ENCODE data around the gene RPGR. TPM values are rescaled to one million over a fixed set of nuclear protein-coding genes. Genes with fewer than 3 reads are reported as not detected.

Gene RPGR
- total RNA-seq, 1 experiment from 2014 or later, result not detected

DNA sequence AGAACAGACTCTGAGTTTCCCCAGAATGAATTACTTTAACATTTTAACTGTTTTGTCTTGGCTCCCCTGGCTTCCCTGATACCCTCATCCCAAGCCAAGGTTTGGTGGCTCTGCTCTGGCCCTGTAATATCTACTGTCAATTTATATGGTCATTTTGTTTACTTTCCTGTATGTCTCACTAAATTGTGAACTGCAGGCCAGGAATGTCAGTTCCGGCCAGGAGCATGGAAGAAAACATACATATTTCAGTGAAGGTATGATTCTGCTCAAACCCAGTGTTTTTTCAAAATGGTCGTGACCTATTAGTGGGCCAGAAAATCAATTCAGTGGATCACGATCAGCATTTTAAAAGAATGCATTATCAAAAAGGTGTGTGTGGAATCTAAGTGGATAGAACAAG lies 1.2 kb downstream of the RPGR start:
- no peaks in the 10 kb centered on the region for H3K4me1 ChIP-seq (replicated peaks; ENCODE audit: insufficient read depth)
- TF ChIP-seq EZH2 (IDR thresholded peaks at IDR 0.05; ENCODE audit: low read depth), result no peak
- TF ChIP-seq, protein P1, sequence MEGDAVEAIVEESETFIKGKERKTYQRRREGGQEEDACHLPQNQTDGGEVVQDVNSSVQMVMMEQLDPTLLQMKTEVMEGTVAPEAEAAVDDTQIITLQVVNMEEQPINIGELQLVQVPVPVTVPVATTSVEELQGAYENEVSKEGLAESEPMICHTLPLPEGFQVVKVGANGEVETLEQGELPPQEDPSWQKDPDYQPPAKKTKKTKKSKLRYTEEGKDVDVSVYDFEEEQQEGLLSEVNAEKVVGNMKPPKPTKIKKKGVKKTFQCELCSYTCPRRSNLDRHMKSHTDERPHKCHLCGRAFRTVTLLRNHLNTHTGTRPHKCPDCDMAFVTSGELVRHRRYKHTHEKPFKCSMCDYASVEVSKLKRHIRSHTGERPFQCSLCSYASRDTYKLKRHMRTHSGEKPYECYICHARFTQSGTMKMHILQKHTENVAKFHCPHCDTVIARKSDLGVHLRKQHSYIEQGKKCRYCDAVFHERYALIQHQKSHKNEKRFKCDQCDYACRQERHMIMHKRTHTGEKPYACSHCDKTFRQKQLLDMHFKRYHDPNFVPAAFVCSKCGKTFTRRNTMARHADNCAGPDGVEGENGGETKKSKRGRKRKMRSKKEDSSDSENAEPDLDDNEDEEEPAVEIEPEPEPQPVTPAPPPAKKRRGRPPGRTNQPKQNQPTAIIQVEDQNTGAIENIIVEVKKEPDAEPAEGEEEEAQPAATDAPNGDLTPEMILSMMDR (conservative IDR thresholded peaks at IDR 0.05), result no peak
- no peak overlapping the region for H2AFZ ChIP-seq
- no peaks in the 10 kb centered on the region for H3K36me3 ChIP-seq (ENCODE audit: low read depth)
- no peaks in the 10 kb centered on the region for H3F3A ChIP-seq (ENCODE audit: insufficient read depth, low read depth)
- H3K9me3 ChIP-seq (ENCODE audit: insufficient read depth, low read depth), result no peaks in the 10 kb centered on the region
- H3K4me3 ChIP-seq, result no peak overlapping the region
- no peaks in the 10 kb centered on the region for H3K27me3 ChIP-seq (ENCODE audit: insufficient read depth, low read depth)
- BruUV-seq (replicated peaks), result no TSS peak
- H3K27ac ChIP-seq, result no peak overlapping the region
- ChIA-PET CTCF (no interaction called here), POLR2A (ENCODE audit: unreplicated experiment) (no interaction called here)
- intact Hi-C loops (cut with micrococcal nuclease; ENCODE audit: unreplicated experiment), result no loop called here
- no peaks in the 10 kb centered on the region for H4K20me1 ChIP-seq (ENCODE audit: insufficient read depth)
- DNase-seq, result no peak
- H3K9me2 ChIP-seq (ENCODE audit: insufficient read depth), result no peaks in the 10 kb centered on the region
- H3K79me2 ChIP-seq (ENCODE audit: low read depth), result no peaks in the 10 kb centered on the region
- no peak overlapping the region for H3K4me2 ChIP-seq

DNA sequence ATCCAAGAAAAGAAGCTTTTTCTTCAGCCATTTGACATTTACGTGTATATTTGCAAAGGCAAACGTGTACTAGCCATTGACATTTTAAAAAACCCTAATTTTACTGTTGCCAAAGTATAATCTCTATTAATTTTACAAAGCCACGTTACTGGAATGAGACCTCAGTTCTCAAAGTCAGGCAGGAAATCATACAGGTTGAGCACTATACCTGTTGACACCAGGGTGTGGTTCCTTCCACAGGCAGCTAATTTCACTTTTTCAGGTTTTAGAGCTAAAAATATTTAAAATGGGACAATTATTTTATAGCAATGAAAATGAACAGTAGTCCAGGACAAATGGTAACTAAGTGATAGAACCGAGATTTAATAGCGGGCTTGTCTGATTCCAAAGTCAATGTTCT lies 6.5 kb downstream of the RPGR start:
- no peak overlapping the region for H3K4me2 ChIP-seq
- BruUV-seq (replicated peaks), result no TSS peak
- H3K27me3 ChIP-seq (ENCODE audit: insufficient read depth, low read depth), result no peaks in the 10 kb centered on the region
- intact Hi-C loops (cut with micrococcal nuclease; ENCODE audit: unreplicated experiment), result no loop called here
- no peaks in the 10 kb centered on the region for H3K9me2 ChIP-seq (ENCODE audit: insufficient read depth)
- no peak overlapping the region for H3K4me3 ChIP-seq
- H3K9me3 ChIP-seq (ENCODE audit: insufficient read depth, low read depth), result no peaks in the 10 kb centered on the region
- no peak overlapping the region for H3K27ac ChIP-seq
- POLR2A ChIA-PET (ENCODE audit: unreplicated experiment), result no interaction called here
- no peaks in the 10 kb centered on the region for H4K20me1 ChIP-seq (ENCODE audit: insufficient read depth)
- H3F3A ChIP-seq (ENCODE audit: insufficient read depth, low read depth), result no peaks in the 10 kb centered on the region
- no peak overlapping the region for H2AFZ ChIP-seq
- H3K36me3 ChIP-seq (ENCODE audit: low read depth), result no peaks in the 10 kb centered on the region
- TF ChIP-seq, protein P1 (conservative IDR thresholded peaks at IDR 0.05), result no peak
- no peak for TF ChIP-seq EZH2 (IDR thresholded peaks at IDR 0.05; ENCODE audit: low read depth)
- no peak for DNase-seq
- CTCF ChIA-PET, result no interaction called here
- no peaks in the 10 kb centered on the region for H3K79me2 ChIP-seq (ENCODE audit: low read depth)
- no peaks in the 10 kb centered on the region for H3K4me1 ChIP-seq (replicated peaks; ENCODE audit: insufficient read depth)

DNA sequence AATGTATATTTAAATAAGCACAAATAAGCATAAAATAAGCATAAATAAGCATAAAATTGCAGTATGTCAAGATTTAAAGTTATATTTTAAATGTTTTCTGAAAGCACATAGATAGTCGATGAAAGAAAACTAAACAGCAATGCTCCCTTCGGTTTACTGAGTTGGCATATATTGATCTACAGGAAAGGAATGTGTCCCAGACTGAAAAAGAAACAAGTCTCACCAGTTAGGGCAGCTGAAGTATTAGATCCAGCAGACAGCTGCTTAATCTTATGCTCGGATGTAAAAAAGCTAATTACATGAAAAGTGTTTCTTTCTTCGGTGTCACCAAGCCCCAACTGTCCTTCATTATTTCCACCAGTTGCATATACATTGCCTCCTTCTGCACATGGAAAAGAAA lies 8.7 kb downstream of the RPGR start:
- Histone ChIP-seq H3K4me3 (no peak overlapping the region), H4K20me1 (ENCODE audit: insufficient read depth) (no peaks in the 10 kb centered on the region), H3K9me3 (ENCODE audit: insufficient read depth, low read depth) (no peaks in the 10 kb centered on the region), H2AFZ (no peak overlapping the region), H3K27ac (no peak overlapping the region), H3K79me2 (ENCODE audit: low read depth) (no peaks in the 10 kb centered on the region), H3F3A (ENCODE audit: insufficient read depth, low read depth) (no peaks in the 10 kb centered on the region), H3K27me3 (ENCODE audit: insufficient read depth, low read depth) (no peaks in the 10 kb centered on the region), H3K4me2 (no peak overlapping the region), H3K36me3 (ENCODE audit: low read depth) (no peaks in the 10 kb centered on the region), H3K4me1 (replicated peaks; ENCODE audit: insufficient read depth) (no peaks in the 10 kb centered on the region), H3K9me2 (ENCODE audit: insufficient read depth) (no peaks in the 10 kb centered on the region)
- BruUV-seq (replicated peaks), result no TSS peak
- CTCF ChIA-PET, result no interaction called here
- no peak for DNase-seq
- intact Hi-C loops (cut with micrococcal nuclease; ENCODE audit: unreplicated experiment), result no loop called here
- no peak for TF ChIP-seq EZH2 (IDR thresholded peaks at IDR 0.05; ENCODE audit: low read depth)
- TF ChIP-seq, protein P1 (conservative IDR thresholded peaks at IDR 0.05), result no peak
- POLR2A ChIA-PET (ENCODE audit: unreplicated experiment), result no interaction called here
